Tibial artery (tissue), 4 donors: ENCODE data around the gene SF3B1.
"Not testable (repeated sequence)": the region's sequence is repeated elsewhere in the genome, so short reads cannot be mapped to it uniquely, and the experiment has no call there.

Experiments
- DNase-seq, 2 donors: peaks; one replicate each; pipeline ENCODE4 v3.0.0-alpha.2; 2019
- H3K27ac ChIP-seq, 2 donors: fragments of 200-600 bp; sonication (generic) in 1 of 2; 1 replicate in 1 of 2; 2 replicates in 1 of 2; pipeline ENCODE4 v1.5.1; 2018 to 2019; ENCODE audit warnings: mild to moderate bottlenecking in 1 of 2
- H3K27me3 ChIP-seq, 2 donors: fragments of 200-600 bp; sonication (generic) in 1 of 2; one replicate each; pipeline versions ENCODE4 v1.5.1 to v1.6.0; 2016 to 2019
- H3K36me3 ChIP-seq, 3 donors: fragments of 200-600 bp; sonication (generic) in 2 of 3; one replicate each; pipeline ENCODE4 v1.5.1; 2016 to 2019; ENCODE audit warnings: mild to moderate bottlenecking in 2 of 3
- H3K4me1 ChIP-seq, 4 donors: fragments of 200-600 bp; sonication (generic) in 2 of 4; 1 replicate in 3 of 4; 2 replicates in 1 of 4; pipeline ENCODE4 v1.5.1; 2016 to 2019
- H3K4me3 ChIP-seq, 2 donors: fragments of 200-600 bp; sonication (generic) in 1 of 2; 1 replicate in 1 of 2; 2 replicates in 1 of 2; pipeline ENCODE4 v1.5.1; 2018 to 2019; ENCODE audit warnings: mild to moderate bottlenecking in 2 of 2
- H3K9me3 ChIP-seq, 3 donors: fragments of 200-600 bp; sonication (generic) in 1 of 3; one replicate each; pipeline ENCODE4 v1.5.1; 2016 to 2019
- CTCF ChIP-seq, 2 experiments: fragments of 200-600 bp in 1 of 2; fragments of 450-650 bp in 1 of 2; IDR thresholded peaks; one replicate each; pipeline ENCODE4 v1.5.1; 2017 to 2019; ENCODE audit warnings: antibody characterized with exemption in 2 of 2, mild to moderate bottlenecking in 1 of 2, moderate library complexity in 1 of 2
- intact Hi-C: fragments of 100-400 bp; cut with DNase I; formaldehyde crosslinking; loops from one replicate; pipeline ENCODE4 v1.15.0; 2023; ENCODE audit warnings: low total_unique reads

The SF3B1 gene

GRCh38 chr2:197453914-197454398 lies 19.1 kb upstream of the SF3B1 start:
- peak overlapping the region; percentile 87 to 96 for H3K4me3 ChIP-seq
- H3K9me3 ChIP-seq = no peaks in the 10 kb centered on the region
- H3K36me3 ChIP-seq = no peaks in the 10 kb centered on the region
- DNase-seq = peak; percentile 83 to 90
- no peak for TF ChIP-seq CTCF (IDR thresholded peaks at IDR 0.05)
- H3K27ac ChIP-seq = peak overlapping the region; percentile 99 to 100
- intact Hi-C loops = loop anchor here (2.0 to 5.0 kb wide), 2 partner anchors 45 to 253 kb away; partner anchors contain the start of genes HSPD1 and MARS2
- peaks cover 0 to 44% (median 18%) of the 10 kb centered on the region in 4 donors for H3K4me1 ChIP-seq
- no peaks in the 10 kb centered on the region for H3K27me3 ChIP-seq

GRCh38 chr2:197453123-197453913 lies 18.5 kb upstream of the SF3B1 start, which contains the start of gene COQ10B:
Gene COQ10B (plus strand): TSS chr2:197453552. CDS start chr2:197453561, 9 bp downstream.
- H3K4me3 ChIP-seq = peak within 1 kb of the TSS; percentile 87 to 96
- no peaks in the 10 kb centered on the region for H3K36me3 ChIP-seq
- no peaks in the 10 kb centered on the region for H3K9me3 ChIP-seq
- H3K4me1 ChIP-seq = peaks cover 0 to 38% (median 18%) of the 10 kb centered on the region in 4 donors
- peak within 1 kb of the TSS; percentile 99 to 100 for H3K27ac ChIP-seq
- DNase-seq = peak; percentile 99 to 100
- intact Hi-C loops = loop anchor here (2.0 to 5.0 kb wide), 2 partner anchors 45 to 254 kb away; partner anchors contain the start of genes HSPD1 and MARS2
- H3K27me3 ChIP-seq = no peaks in the 10 kb centered on the region
- TF ChIP-seq CTCF (IDR thresholded peaks at IDR 0.05) = peak in 1 of 2 experiments; percentile 22

- Histone ChIP-seq H3K36me3 (no peaks in the 10 kb centered on the region), H3K9me3 (no peaks in the 10 kb centered on the region), H3K4me1 (peaks cover 0 to 32% (median 18%) of the 10 kb centered on the region in 4 donors), H3K27me3 (no peaks in the 10 kb centered on the region), H3K4me3 (peak overlapping the region; percentile 87 to 96), H3K27ac (peak overlapping the region; percentile 99 to 100)
- intact Hi-C loops = loop anchor here (1.0 to 5.0 kb wide), 3 partner anchors 17 to 255 kb away; partner anchors contain the start of genes HSPD1, MARS2 and SF3B1
- TF ChIP-seq CTCF (IDR thresholded peaks at IDR 0.05) = no peak
- DNase-seq = no peak
Measured at GRCh38 chr2:197452754-197453122, 17.9 kb upstream of the SF3B1 start.

- H3K4me3 ChIP-seq, H3K27ac ChIP-seq: not testable (repeated sequence)
- intact Hi-C loops = loop anchor here (5.0 kb wide), 1 partner anchor 256 kb away; the partner anchor contains the start of gene MARS2
Measured at GRCh38 chr2:197450935-197451358, 16.1 kb upstream of the SF3B1 start.

GRCh38 chr2:197450465-197450864 lies 15.6 kb upstream of the SF3B1 start:
- no peaks in the 10 kb centered on the region for H3K27me3 ChIP-seq
- no peak overlapping the region for H3K27ac ChIP-seq
- H3K4me1 ChIP-seq = peaks cover 0 to 19% (median 11%) of the 10 kb centered on the region in 4 donors
- no peak for TF ChIP-seq CTCF (IDR thresholded peaks at IDR 0.05)
- DNase-seq = no peak
- no peak overlapping the region for H3K4me3 ChIP-seq
- H3K9me3 ChIP-seq = no peaks in the 10 kb centered on the region
- intact Hi-C loops = loop anchor here (5.0 kb wide), 1 partner anchor 257 kb away; the partner anchor contains the start of gene MARS2
- H3K36me3 ChIP-seq = no peaks in the 10 kb centered on the region

More at GRCh38 chr2:197450935-197451358, 16.1 kb upstream of the SF3B1 start:
- not testable (repeated sequence) for DNase-seq, H3K27me3 ChIP-seq, H3K9me3 ChIP-seq, H3K36me3 ChIP-seq
- H3K4me1 ChIP-seq = peaks cover 0 to 24% (median 15%) of the 10 kb centered on the region in 4 donors

- Histone ChIP-seq H3K4me1 (no peaks in the 10 kb centered on the region), H3K27ac (no peak overlapping the region), H3K36me3 (no peaks in the 10 kb centered on the region), H3K9me3 (no peaks in the 10 kb centered on the region), H3K4me3 (no peak overlapping the region), H3K27me3 (no peaks in the 10 kb centered on the region)
- intact Hi-C loops = no loop called here
- TF ChIP-seq CTCF (IDR thresholded peaks at IDR 0.05) = no peak
- DNase-seq = no peak
Measured at GRCh38 chr2:197446844-197447243, 12.0 kb upstream of the SF3B1 start.
